ENCODE results near the gene EFNA5. TPM values are rescaled to one million over a fixed set of nuclear protein-coding genes. Genes with fewer than 3 reads are reported as not detected.

EFNA5 gene
- total and polyA plus RNA-seq, 5 experiments from 2014 or later = 0.03 TPM; not detected in 4

DNA sequence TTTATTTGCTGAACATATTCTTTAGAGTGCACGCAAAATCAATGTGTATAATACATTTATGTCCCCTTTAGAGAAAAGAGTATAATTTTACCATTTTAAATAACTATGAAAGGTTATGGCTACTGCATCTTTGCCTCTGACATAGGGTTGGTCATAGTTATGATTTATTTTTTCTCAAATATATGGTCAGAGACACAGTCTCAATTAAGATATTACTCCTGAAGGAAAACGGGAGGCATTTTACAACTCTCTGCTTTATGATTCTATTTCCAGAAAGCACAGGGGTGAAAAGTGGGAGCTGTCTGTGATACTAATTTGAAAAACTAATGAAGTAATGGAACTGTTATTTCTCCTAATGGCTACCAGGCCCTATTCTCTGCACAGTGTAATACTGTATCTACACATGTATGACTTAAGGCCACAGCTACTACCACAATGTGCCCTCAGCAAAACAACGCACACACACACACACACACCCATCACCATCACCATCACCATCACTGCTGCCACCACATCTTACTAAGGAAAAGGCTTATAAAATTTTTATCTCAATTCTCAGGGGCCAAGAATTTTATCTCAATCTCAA is 262.9 kb downstream of the EFNA5 start:
- ATAC-seq (no peak), DNase-seq (no peak)
- Mint-ChIP-seq H3K27me3 (peaks cover 0 to 4% (median 0%) of the 10 kb centered on the region in 5 donors), H3K27ac (no peak overlapping the region), H3K4me1 (no peaks in the 10 kb centered on the region), H3K36me3 (no peaks in the 10 kb centered on the region), H3K4me3 (no peak overlapping the region), H3K9me3 (no peaks in the 10 kb centered on the region)
- POLR2A ChIA-PET = no interaction called here

GRCh38 chr5:107404595-107405374 is 266.0 kb downstream of the EFNA5 start:
- Mint-ChIP-seq H3K27me3 (peaks cover 0 to 3% (median 0%) of the 10 kb centered on the region in 5 donors), H3K4me1 (no peaks in the 10 kb centered on the region), H3K9me3 (no peaks in the 10 kb centered on the region), H3K36me3 (no peaks in the 10 kb centered on the region), H3K4me3 (no peak overlapping the region), H3K27ac (no peak overlapping the region)
- ATAC-seq = no peak
- POLR2A ChIA-PET = no interaction called here
- no peak for DNase-seq

GRCh38 chr5:107403228-107403953 is 267.3 kb downstream of the EFNA5 start:
- Mint-ChIP-seq H3K27me3 (peaks cover 0 to 9% (median 0%) of the 10 kb centered on the region in 5 donors), H3K4me1 (no peaks in the 10 kb centered on the region), H3K27ac (no peak overlapping the region), H3K36me3 (no peaks in the 10 kb centered on the region), H3K4me3 (no peak overlapping the region), H3K9me3 (no peaks in the 10 kb centered on the region)
- POLR2A ChIA-PET = no interaction called here
- ATAC-seq (no peak), DNase-seq (no peak)

GRCh38 chr5:107402434-107403227 is 268.1 kb downstream of the EFNA5 start:
- Mint-ChIP-seq H3K4me3 (no peak overlapping the region), H3K9me3 (no peaks in the 10 kb centered on the region), H3K27ac (no peak overlapping the region), H3K27me3 (peaks cover 0 to 15% (median 4%) of the 10 kb centered on the region in 5 donors), H3K36me3 (no peaks in the 10 kb centered on the region), H3K4me1 (no peaks in the 10 kb centered on the region)
- POLR2A ChIA-PET = no interaction called here
- ATAC-seq (no peak), DNase-seq (no peak)

DNA sequence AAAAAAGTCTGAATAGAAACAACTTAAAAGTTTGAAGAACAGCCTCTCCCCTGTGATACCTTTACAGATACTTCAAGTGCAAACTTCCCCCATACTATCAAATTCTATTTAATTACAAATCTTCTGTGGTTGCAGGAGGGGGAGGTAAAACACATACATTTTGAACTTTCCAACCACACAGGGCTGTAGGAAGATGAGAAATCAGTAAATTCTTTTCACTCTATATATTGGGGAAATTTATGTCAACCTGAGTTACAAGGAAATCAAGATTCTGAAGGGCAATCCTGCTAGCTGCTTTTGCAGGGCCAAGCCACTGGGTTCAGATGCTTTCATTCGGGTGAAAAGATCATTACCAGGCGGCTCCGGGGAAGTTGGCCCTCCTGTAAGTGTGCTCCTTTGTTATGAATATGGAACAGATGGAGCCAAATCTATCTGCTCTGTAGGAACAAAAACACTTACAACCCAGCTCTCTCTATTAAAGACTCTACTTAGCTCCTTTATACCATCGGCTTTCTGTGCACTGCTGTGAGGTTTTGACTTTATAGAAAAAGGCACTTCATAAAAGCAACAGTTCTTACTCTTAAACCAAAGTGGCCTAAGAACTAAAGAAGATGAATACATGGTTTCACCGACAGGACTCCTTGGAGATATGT is 269.1 kb downstream of the EFNA5 start:
- Mint-ChIP-seq H3K27me3 (peaks cover 0 to 17% (median 4%) of the 10 kb centered on the region in 5 donors), H3K27ac (no peak overlapping the region), H3K9me3 (no peaks in the 10 kb centered on the region), H3K36me3 (no peaks in the 10 kb centered on the region), H3K4me3 (no peak overlapping the region), H3K4me1 (no peaks in the 10 kb centered on the region)
- ATAC-seq (no peak), DNase-seq (no peak)
- POLR2A ChIA-PET = no interaction called here

DNA sequence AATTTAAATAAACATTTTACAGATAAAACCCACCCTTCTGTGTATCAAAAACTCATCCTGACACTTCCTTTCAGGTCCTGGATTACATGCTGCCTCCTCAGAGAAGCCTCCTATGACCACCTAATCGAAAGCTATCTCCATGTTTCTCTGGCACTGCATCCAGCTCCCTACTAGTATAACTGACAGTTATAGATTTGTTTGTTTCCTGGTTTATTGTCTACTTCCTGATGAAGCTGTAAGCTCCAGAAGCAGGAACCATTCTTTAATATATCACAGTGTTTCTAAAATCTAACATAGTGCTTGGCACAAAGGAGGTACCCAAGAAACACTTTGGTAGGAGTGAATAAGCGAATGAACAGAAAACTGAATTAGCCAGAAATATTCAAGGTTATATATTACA is 270.4 kb downstream of the EFNA5 start:
- no peak overlapping the region for H3K27ac Mint-ChIP-seq
- no peaks in the 10 kb centered on the region for H3K9me3 Mint-ChIP-seq
- no peaks in the 10 kb centered on the region for H3K4me1 Mint-ChIP-seq
- H3K4me3 Mint-ChIP-seq = no peak overlapping the region
- ATAC-seq (no peak), DNase-seq (no peak)
- POLR2A ChIA-PET = no interaction called here
- H3K36me3 Mint-ChIP-seq = no peaks in the 10 kb centered on the region
- H3K27me3 Mint-ChIP-seq = peaks cover 0 to 25% (median 4%) of the 10 kb centered on the region in 5 donors

DNA sequence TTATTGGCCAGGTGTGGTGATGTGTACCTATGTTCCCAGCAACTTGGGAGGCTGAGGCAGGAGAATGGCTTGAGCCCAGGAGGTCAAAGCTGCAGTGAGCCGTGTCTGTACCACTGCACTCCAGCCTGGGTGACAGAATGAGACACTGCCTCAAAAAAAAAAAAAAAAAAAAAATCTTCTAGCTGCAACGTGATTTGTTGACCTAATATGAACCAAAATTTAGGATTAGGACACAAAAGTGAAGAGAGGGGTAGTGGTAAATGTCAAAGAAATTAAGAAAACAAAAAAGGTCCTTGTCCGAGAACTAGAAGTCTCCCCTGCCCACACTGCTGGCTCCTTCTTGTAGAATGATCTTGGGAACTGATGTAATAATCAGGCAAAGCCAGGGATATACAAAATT is 272.0 kb downstream of the EFNA5 start:
- no peaks in the 10 kb centered on the region for H3K4me1 Mint-ChIP-seq
- H3K9me3 Mint-ChIP-seq = no peaks in the 10 kb centered on the region
- DNase-seq = no peak
- POLR2A ChIA-PET = no interaction called here
- H3K27ac Mint-ChIP-seq = no peak overlapping the region
- H3K4me3 Mint-ChIP-seq = no peak overlapping the region
- no peak for ATAC-seq
- H3K36me3 Mint-ChIP-seq = no peaks in the 10 kb centered on the region
- peaks cover 0 to 25% (median 4%) of the 10 kb centered on the region in 5 donors for H3K27me3 Mint-ChIP-seq

DNA sequence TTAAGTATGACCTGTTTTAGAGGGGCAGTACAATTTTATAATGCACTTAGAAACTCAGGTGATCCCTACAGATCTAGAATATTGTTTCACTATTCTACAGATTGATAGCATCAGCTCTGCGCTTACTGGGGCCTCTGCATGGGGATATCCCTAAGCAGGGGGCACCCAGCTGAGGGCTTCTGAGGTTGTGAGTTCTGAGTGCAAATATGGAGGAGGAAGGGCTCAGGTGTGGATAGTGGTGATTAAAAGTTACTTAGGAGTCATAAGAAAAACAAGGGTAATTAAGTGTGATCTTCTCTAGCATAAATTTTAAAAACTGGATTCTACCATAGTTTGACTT is 274.4 kb downstream of the EFNA5 start:
- H3K36me3 Mint-ChIP-seq = no peaks in the 10 kb centered on the region
- no peak for DNase-seq
- POLR2A ChIA-PET = no interaction called here
- peaks cover 0 to 25% (median 4%) of the 10 kb centered on the region in 5 donors for H3K27me3 Mint-ChIP-seq
- no peaks in the 10 kb centered on the region for H3K9me3 Mint-ChIP-seq
- no peak for ATAC-seq
- H3K4me1 Mint-ChIP-seq = no peaks in the 10 kb centered on the region
- H3K27ac Mint-ChIP-seq = no peak overlapping the region
- no peak overlapping the region for H3K4me3 Mint-ChIP-seq

DNA sequence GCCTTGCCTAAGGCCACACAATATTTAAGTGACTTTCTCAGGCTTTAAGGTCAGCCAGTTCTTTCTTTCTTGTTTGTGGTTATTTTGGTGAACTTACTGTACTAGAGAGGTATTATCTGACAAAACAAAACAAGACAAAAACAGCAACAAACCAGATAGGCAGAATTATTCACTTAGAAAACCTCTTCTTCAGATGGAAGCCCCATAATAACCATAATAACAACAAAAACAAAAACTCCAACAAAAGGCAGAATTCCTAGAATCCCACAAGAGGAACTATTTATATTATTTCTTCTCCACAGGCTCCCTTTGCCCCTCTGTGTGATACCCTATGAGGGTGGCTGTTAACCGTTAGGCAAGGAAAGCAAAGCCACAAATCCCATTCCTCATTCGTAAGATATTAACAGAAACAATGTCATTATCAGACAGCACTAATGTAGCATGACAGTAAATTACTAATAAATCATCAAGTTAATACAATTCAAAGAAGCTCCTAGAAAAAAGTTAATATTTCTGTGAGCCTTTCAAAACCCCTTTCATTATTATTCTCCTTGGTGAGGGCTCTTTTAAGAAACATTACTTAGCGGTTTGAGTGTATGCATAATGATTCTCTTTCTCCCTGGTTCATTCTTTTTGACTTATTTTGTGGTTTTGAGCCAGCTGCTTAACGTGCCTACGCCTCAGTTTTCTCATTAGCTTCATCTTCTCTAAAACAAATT is 274.9 kb downstream of the EFNA5 start:
- H3K27ac Mint-ChIP-seq = no peak overlapping the region

DNA sequence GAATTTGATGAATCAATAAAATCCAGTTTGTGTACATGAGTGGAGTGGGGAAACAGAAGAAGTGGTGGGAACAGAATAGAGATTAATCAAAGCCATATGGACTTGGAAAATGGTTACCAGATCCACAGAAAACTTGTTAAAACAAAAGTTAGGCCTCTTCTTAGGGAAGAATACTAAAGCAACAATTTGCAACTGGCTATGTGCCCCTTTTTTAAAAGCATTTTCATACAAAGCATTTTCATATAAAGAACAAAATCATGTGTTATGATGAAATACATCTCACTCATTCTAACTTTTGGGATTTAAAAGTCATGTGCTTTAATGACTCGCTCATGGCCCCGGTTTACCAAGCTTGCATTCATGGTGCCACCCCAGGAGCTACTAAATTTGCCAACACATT is 276.9 kb downstream of the EFNA5 start:
- Mint-ChIP-seq H3K4me1 (peaks cover 3 to 11% (median 6%) of the 10 kb centered on the region in 4 donors), H3K9me3 (no peaks in the 10 kb centered on the region), H3K27ac (no peak overlapping the region), H3K36me3 (no peaks in the 10 kb centered on the region), H3K4me3 (no peak overlapping the region), H3K27me3 (peaks cover 0 to 22% (median 4%) of the 10 kb centered on the region in 5 donors)
- DNase-seq (no peak), ATAC-seq (no peak)
- POLR2A ChIA-PET = no interaction called here

More for the DNA sequence above, 274.9 kb downstream of the EFNA5 start:
- H3K27me3 Mint-ChIP-seq = peaks cover 0 to 25% (median 4%) of the 10 kb centered on the region in 5 donors
- H3K4me1 Mint-ChIP-seq = no peaks in the 10 kb centered on the region
- no peaks in the 10 kb centered on the region for H3K9me3 Mint-ChIP-seq
- DNase-seq (no peak), ATAC-seq (no peak)
- POLR2A ChIA-PET = no interaction called here
- no peak overlapping the region for H3K4me3 Mint-ChIP-seq
- H3K36me3 Mint-ChIP-seq = no peaks in the 10 kb centered on the region

DNA sequence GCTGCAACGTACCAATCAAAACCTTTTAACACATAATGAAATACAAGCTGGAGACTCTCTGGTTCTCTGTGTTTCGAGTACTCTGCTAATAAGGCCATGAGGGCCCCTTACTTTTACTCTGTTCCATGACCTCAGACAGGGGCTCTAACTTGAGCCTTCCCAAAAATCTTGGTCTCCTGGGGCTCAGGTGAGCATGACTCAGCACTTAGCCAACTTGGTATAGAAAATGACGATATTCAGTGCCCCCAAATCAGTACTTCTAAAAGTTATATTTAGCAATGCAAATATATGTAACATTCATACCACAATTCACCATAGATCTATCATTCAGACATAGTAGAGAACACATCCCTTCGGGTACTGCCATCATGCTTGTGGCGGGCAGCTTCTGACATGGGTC is 278.9 kb downstream of the EFNA5 start:
- DNase-seq (no peak), ATAC-seq (no peak)
- no peak overlapping the region for H3K27ac Mint-ChIP-seq
- peaks cover 5 to 32% (median 20%) of the 10 kb centered on the region in 4 donors for H3K4me1 Mint-ChIP-seq
- no peaks in the 10 kb centered on the region for H3K9me3 Mint-ChIP-seq
- peaks cover 0 to 9% (median 0%) of the 10 kb centered on the region in 5 donors for H3K27me3 Mint-ChIP-seq
- H3K4me3 Mint-ChIP-seq = no peak overlapping the region
- POLR2A ChIA-PET = no interaction called here
- H3K36me3 Mint-ChIP-seq = no peaks in the 10 kb centered on the region

- Mint-ChIP-seq H3K27me3 (peaks cover 0 to 3% (median 0%) of the 10 kb centered on the region in 5 donors), H3K4me1 (peaks cover 5 to 33% (median 20%) of the 10 kb centered on the region in 4 donors), H3K4me3 (no peak overlapping the region), H3K9me3 (no peaks in the 10 kb centered on the region), H3K36me3 (no peaks in the 10 kb centered on the region), H3K27ac (no peak overlapping the region)
- POLR2A ChIA-PET = no interaction called here
- ATAC-seq = no peak
- no peak for DNase-seq
Observed at GRCh38 chr5:107389775-107390148, 281.0 kb downstream of the EFNA5 start.
